ENCODE results near the gene CSRNP3.
"Not testable (repeated sequence)": the region's sequence is repeated elsewhere in the genome, so short reads cannot be mapped to it uniquely, and the experiment has no call there.

The CSRNP3 gene

DNA sequence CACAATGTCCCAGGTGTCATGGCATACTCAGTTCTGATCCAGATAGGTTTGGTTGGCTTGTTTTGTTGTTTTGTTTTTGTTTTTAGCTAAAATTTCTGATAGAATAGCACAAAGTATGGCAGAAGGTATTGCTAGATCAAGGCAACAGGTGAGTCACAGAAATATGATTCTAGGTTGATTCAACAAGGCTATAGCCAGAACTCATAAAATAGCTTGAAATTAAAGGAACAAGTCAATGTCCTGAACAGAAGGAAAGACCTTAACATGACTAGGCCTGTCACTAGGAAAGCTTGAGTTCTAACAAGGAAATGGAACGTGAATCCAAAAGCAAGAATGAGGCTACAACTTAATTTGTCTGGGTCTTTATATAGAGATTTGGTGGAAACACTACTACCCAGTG, 167.5 kb downstream of the CSRNP3 start:
- no peak for DNase-seq

- no peak for DNase-seq
Observed at GRCh38 chr2:165637396-165637795, 167.9 kb downstream of the CSRNP3 start.

DNA sequence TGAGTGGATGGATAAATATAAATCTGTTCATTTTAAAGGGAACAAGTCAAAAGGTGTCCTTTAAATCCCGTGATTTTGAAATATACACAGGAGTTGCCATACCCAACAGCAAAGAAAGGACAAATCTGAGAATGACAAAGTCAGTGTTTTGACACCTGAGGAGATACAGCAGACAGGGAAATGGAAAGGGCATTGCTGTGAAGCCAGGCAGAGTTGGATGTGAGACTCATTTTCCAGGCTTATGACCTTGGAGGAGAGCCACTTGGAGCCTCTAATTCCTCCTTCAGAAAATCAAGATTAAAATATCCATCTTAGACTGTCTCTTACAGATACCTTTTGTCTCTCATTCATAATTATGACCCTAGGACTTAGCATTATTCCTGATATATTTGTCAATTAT, 170.0 kb downstream of the CSRNP3 start:
- no peak for DNase-seq

DNA sequence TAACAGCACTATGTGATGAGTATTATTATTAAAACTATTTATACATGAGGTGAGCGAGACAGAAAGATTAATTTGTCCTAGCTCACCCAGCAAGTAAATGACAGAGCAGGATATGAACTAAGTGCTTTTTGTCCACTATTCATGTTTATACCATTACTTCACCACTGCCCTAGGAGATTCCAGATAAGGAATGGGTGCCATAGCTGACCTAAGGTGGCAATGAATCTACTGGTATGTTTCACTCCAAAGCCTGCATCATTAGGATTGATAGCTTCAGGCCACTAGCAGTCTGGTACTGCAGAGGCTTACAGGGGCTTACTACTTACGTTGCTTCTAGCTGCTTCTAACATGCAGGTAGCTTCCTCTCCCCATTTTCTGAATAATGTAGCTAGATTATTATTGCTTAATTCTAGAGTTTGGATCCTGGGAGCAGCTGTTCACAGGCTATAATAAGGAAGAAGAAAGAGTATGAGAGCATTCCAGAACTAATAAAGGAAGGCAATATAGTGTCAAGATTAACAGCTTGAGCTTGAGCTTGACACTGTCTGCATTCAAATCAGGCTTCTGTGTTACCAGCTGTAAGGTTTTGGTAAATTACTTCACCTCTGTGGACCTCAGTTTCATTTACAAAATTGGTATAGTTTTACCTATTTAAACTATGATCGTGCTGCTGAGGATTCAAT, 170.9 kb downstream of the CSRNP3 start:
- DNase-seq: no peak

GRCh38 chr2:165645930-165646831, 176.7 kb downstream of the CSRNP3 start:
- no peak for DNase-seq

DNA sequence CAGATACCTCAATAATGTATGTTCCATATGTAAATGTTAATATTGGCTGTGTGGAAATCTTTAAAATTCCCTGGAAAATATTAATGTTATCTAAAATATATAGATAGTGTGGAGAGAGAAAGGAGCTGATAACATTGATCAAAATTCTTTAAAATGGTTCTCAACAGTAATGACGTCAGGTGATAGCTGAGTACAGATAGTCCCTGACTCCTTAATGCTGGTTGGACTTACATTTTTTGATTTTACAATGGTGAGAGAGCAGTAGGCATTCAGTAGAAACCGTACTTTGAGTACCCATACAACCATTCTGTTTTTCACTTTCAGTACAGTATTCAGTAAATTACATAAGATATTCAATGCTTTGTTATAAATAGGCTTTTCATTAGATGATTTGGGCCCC, 177.9 kb downstream of the CSRNP3 start:
- no peak for DNase-seq

GRCh38 chr2:165648801-165649200, 179.3 kb downstream of the CSRNP3 start:
- DNase-seq: no peak

DNA sequence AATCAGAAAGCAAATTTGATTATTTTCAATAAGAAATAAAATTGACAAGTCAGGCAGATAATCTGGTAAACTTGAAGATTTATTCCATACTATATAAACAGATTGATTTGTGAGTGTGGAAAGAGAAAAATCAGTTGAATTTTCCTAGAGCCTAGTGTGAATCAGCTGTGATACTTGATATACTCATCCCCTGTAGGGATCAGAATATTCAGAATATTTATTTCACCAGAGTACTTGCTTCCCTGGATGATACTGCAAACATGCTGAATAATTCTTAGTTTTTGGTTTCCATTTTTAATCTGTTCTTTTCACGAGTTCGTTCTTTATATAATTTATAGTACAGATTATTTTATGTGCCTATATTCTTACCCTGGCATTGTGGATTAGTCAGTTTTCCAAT, 181.7 kb downstream of the CSRNP3 start:
- no peak for DNase-seq

DNA sequence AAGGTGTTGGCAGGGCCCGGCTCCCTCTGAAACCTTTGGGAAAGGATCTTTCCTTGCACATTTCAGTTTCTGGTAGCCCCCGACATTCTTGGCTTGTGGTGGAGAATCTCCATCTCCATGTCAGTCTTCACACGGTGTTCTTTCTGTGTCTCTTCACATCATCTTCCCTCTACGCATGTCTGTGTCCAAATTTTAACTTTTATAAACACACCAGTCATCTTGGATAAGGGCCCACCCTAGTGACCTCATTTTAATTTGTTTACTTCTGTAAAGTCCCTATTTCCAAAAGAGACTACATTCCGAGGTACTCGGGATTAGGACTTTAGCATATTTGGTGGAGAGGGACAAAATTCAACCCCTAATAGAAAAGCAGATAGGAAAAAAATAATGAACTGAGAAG, 186.2 kb downstream of the CSRNP3 start:
- no peak for DNase-seq

- DNase-seq: no peak
Observed at GRCh38 chr2:165660361-165660760, 190.9 kb downstream of the CSRNP3 start.

DNA sequence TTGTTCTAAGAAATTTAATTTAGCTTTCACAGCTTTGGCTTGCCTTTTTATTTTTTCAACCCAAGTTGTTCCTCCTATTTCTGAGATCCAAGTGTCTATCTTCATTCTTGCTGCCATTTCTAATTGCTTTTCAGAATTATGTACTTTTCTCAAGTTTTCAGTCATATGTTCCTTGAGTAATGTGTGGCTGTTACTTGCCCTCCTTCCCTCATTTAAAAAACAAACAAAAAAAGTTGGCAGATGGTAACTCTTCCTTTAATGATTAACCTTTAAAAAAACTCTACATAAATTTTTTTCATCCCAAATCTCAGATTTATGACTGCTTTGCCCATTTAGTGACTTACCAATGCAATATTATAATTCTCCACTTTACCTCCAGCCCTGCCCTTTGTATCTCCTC, 193.2 kb downstream of the CSRNP3 start:
- DNase-seq: no peak

DNA sequence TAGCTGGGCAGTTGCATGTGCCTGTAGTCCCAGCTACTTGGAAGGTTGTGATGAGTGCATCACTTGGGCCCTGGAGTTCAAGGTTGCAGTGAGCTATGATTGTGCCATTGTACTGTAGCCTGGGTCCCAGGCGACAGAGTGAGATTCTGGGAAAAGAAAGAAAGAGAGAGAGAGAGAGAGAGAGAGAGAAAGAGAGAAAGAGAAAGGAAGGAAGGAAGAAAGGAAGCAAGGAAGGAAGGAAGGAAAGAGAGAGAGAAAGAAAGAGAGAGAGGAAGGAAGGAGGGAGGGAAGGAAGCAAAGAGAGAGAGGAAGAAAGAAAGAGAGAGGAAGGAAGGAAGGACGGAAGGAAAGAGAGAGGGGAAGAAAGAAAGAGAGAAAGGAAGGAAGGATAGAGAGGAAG, 196.1 kb downstream of the CSRNP3 start:
- no peak for DNase-seq

DNA sequence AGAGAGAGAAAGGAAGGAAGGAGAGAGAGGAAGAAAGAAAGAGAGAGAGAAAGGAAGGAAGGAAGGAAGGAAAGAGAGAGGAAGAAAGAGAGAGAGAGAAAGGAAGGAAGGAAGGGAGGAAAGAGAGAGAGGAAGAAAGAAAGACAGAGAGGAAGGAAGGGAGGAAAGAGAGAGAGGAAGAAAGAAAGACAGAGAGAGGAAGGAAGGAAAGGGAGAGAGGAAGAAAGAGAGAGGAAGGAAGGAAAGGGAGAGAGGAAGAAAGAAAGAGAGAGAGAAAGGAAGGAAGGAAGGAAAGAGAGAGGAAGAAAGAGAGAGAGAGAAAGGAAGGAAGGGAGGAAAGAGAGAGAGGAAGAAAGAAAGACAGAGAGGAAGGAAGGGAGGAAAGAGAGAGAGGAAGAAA, 196.6 kb downstream of the CSRNP3 start:
- DNase-seq: not testable (repeated sequence)

DNA sequence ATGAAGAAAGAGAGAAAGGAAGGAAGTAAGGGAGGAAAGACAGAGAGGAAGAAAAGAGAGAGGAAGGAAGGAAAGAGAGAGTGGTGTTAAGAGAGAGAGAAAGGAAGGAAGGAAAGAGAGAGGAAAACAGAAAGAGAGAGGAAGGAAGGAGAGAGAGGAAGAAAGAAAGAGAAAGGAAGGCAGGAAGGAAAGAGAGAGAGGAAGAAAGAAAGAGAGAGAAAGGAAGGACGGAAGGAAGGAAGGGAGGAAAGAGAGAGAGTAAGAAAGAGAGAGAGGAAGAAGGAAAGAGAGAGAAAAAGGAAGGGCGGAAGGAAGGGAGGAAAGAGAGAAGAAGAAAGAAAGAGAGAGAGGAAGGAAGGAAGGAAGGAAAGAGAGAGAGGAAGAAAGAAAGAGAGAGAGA, 197.1 kb downstream of the CSRNP3 start:
- DNase-seq: no peak

- DNase-seq: no peak
Observed at GRCh38 chr2:165667375-165667774, 197.9 kb downstream of the CSRNP3 start.

- DNase-seq: no peak
Observed at GRCh38 chr2:165674780-165675179, 205.3 kb downstream of the CSRNP3 start.

DNA sequence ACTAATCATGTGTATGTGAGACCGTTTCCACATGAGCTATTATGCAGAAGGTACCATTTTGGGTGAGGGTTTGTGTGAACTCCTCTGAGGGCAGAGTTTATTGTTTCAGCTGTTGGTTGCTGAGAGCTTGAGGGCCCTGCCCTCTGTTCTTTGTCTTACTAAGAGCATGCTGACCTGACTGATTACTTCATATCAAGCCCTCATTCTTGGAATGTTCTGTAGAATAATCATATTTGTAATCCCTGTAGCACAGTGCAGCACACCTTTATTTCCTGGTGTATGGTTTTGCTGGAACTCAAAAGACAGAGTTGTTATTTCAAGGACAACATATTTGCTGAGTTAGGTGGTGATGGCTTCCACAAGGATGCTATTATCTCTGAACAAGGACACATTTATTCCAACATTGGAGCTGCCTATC, 206.1 kb downstream of the CSRNP3 start:
- DNase-seq: no peak

GRCh38 chr2:165678882-165679281, 209.4 kb downstream of the CSRNP3 start:
- no peak for DNase-seq

DNA sequence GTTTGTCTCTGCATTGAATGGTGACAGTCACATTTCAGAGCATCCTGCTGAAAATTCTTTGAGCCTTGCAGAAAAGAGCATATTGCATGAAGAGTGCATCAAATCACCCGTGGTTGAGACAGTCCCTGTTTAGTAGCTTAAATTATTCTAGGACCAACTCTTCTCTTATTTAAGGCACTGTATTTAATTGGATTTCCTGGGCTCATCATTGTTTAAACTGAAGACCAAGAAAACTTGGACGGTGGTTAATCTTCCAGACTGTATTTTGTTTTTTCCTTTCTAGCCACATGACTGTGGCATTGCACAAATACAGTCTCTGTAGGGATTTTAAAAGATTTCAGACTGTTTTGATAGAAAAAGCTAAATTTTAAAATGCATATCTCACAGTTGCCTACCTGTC, 210.1 kb downstream of the CSRNP3 start:
- no peak for DNase-seq

- DNase-seq: no peak
Observed at GRCh38 chr2:165681841-165682240, 212.3 kb downstream of the CSRNP3 start.

- DNase-seq: no peak
Observed at GRCh38 chr2:165682546-165682945, 213.0 kb downstream of the CSRNP3 start.

DNA sequence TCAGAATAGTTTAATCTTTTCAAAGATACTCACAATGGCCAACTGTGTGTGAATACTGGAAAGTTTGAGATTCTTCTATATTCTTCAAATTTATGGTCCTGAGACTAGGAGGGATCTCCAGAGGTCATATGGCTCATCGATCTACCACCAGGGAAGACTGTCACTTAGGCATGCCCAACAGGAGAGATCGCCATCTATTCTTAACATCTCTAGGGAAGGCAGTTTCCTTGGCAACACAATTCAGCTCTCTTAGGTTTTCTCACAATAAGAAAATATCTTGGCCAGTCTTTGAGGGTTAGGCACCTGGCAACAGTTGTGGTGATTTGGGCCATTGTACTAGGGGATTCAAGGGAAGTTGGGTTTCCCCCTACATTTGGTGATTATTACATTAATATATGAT, 217.3 kb downstream of the CSRNP3 start:
- DNase-seq: no peak

DNA sequence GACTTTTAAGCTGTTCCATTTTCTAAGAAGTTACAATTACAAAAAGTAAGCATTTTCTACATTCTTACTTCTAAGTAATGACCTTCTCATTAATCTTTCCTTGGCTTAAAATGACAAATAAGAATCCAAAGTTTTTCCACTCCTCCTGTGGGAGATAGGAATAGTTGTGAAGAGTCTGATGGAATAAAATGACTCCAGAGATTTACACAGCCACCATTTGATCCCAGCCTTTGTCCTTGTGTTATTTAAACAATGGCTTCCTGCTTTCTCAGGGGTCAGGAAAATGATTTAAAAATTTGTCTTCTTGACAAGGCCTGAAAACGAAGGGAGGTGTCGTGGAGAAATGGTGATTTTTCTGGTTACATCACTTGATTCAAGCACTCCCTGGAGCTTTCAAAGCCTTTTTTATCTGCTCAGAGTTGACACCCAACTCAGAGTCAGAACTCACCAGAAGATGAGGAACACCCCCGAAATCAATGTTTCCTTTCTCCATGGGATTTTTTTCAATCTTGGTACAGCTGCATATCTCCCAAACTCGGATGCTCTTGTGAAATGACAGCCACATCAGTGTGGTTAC, 218.0 kb downstream of the CSRNP3 start:
- no peak for DNase-seq

DNA sequence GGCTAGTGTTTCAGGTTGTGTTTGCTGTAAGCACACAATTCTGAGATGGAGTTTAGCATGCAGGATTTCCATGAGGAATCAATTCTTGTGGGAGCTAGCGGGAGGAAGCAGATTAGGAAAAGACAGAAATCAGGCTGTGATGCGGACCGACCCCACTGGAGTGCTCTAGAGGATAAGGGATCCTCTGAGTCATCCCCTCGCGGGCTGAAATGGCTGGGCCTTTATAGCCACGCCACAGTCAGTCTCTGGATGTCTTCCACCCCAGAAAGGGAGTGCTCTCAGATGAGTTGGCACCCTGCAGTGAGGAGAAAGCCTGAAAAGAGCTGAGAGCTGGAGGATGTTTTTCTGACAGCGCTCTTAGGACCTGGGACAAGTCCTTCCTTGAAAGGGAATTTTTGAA, 222.1 kb downstream of the CSRNP3 start:
- DNase-seq: no peak

All from activated CD4-positive, alpha-beta T cell treated with anti-CD3 and anti-CD28 coated beads for 4 hours (primary cell).